GM19395 (cell line): ENCODE measurements around the gene ASMTL.
A peak's percentile ranks its signal among the peaks of the same experiment; 100 is the strongest.
"Not testable (repeated sequence)": the region's sequence is repeated elsewhere in the genome, so short reads cannot be mapped to it uniquely, and the experiment has no call there.

ENCODE experiments used
- ATAC-seq: cut with Tn5 transposase; IDR thresholded peaks from one replicate; pipeline ENCODE4 v1.9.1; 2021; ENCODE audit warnings: mild to moderate bottlenecking, moderate library complexity; ENCODE audit not compliant: unreplicated experiment

ASMTL gene

DNA sequence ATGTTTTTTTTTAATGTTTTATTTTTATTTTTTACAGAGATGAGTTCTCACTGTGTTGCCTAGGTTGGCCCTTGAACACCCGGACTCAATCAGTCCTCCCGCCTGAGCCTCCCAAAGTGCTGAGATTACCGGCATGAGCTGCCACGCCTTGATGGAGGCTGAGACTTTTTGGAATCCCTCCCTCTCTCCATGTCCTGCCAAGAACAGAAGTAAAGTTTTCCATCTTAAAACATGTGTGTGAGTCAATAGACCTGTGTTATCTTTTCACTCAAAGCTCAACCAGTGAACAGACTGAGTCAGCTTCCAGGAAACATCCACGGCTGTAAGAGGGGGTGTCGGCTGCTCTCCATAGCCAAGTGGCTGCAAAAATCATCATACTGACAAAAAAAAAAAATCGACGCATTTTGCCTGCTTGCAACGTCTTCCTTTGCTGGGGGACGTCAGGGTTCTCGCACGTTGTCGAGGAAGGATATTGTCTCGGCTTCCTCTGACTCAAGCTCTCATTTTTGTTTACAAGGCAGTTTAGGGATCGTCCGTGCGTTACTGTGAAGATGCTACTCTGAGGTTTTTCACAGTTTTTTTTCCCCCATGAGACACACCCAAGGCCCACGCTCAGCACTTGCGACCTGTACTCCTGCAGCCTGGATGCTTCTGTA lies 10.0 kb upstream of the ASMTL start:
- ATAC-seq = no peak

- no peak for ATAC-seq
These were observed 9.4 kb upstream of the ASMTL start for GRCh38 chrX:1462110-1462509.

DNA sequence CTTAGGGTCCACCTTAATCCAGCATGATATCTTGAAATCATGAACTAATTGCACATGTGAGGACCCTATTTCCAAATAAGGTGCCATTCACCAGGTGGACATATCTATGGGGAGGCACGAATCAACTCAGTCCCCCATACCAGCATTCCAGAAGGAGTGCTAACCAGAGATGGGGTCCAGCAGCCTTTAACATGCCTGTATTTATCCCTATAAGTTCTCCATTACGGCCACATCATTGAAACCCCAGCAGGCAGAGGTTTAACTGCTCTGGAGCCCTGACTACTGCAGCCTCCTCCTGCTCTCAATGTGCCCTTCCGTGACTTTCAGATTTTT lies 3.2 kb upstream of the ASMTL start:
- no peak for ATAC-seq

DNA sequence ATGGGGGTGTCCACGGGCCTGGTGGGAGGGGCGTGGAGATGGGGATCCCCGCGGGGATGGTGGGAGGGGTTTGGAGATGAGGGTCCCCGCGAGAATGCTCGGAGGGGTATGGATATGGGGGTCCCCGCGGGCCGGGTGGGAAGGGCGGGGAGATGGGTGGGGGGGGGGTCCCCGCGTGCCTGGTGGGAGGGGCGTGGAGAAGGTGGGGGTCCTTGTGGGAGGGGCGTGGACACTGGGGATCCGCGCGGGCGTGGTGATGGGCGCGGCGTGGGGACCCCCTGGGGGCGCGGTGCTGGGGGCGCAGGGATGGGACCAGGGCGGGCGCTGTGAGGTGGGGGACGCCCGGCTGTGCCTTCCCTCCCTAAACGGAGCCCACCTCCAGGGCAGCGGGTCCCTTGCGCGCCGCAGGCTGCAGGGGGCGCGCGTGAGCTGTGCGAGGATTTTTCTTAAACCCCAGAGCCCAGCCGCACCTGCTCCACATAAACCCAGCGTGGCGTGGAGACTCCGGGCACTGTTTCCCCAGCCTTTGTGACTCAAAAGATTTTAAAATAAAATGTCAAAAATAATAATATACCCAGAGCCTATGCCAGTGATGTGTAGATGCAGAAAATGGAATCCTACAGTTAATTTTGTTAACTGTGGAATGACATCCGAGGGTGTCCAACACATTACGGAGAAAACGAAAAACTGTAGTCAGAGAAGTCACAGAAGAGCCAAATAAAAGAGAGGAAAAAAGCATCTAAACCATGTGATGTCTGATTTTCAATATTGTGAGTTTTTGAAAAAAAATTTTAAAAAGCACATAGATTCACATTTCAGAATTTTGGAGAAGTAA lies 1.5 kb upstream of the ASMTL start:
- ATAC-seq = peak; percentile 62

GRCh38 chrX:1453395-1453783 lies 680 bp upstream of the ASMTL start:
- peak; percentile 8 for ATAC-seq

DNA sequence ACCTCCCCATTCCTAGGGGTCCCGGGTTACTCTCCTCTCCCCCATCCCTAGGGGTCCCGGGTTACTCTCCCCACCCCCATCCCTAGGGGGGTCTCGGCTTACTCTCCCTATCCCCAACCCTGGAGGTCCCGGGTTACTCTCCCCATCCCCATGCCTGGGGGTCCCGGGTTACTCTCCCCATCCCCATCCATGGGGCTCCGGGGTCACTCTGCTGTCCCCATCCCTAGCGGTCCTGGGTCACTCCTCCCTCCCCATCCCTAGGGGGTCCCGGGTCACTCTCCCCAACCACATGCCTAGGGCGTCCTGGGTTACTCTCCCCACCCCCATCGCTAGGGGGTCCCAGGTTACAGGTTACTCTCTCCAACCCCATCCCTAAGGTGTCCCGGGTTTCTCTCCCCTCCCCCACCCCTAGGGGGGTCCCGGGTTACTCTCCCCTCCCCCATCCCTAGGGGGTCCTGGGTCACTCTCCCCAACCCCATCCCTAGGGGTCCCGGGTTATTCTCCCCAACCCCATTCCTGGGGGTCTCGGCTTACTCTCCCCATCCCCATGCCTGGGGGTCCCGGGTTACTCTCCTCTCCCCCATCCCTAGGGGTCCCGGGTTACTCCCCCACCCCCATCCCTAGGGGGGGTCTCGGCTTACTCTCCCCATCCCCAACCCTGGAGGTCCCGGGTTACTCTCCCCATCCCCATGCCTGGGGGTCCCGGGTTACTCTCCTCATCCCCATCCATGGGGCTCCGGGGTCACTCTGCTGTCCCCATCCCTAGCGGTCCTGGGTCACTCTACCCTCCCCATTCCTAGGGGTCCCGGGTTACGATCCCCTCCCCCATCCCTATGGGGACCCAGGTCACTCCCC lies 821 bp downstream of the ASMTL start:
- ATAC-seq = no peak

- ATAC-seq = no peak
These were observed 1.5 kb downstream of the ASMTL start for GRCh38 chrX:1451251-1451660.

- no peak for ATAC-seq
These were observed 2.1 kb downstream of the ASMTL start for GRCh38 chrX:1450361-1451161.

DNA sequence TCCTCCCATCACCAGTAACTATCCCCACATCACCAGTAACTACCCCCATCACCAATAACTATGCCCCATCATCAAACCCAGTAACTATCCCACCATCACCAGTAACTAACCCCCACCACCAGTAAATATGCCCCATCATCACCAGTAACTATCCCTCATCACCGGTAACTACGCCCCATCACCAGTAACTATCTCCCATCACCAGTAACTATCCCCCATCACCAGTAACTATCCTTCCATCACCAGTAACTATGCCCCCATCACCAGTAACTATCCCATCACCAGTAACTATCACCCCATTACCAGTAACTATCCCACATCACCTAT lies 2.9 kb downstream of the ASMTL start:
- no peak for ATAC-seq

DNA sequence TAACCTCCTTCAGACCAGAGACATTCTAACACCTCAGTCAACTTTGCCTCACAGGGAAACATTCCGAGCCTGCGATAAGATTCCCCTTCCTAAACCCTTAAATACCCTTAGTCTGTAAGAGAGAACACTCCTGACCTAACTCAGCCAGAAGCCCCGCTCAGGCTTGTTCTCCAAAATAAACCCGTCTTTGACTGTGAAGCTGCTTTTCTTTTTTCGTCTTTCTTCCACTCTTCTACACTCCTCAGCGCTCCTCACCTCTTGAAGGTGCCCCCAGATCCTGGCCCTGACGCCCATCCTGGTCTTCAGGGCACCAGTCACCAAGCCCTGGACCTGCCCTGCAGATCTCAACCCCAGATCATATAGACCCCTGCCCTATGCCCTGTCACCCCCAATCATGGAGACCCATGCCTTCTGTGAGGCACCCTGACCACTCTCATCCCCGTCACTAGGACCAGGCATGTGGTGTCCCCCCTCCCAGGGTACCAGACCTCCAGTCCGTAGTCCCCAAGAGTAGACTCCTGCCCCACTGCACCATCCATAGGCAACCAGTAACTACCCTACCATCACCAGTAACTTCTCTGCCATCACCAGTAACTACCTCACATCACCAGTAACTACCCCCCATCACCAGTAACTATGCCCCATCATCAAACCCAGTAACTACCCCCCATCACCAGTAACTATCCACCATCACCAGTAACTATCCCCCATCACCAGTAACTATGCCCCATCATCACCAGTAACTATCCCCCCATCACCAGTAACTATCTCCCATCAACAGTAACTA lies 3.5 kb downstream of the ASMTL start:
- no peak for ATAC-seq

GRCh38 chrX:1448573-1449001 lies 4.1 kb downstream of the ASMTL start:
- not testable (repeated sequence) for ATAC-seq

DNA sequence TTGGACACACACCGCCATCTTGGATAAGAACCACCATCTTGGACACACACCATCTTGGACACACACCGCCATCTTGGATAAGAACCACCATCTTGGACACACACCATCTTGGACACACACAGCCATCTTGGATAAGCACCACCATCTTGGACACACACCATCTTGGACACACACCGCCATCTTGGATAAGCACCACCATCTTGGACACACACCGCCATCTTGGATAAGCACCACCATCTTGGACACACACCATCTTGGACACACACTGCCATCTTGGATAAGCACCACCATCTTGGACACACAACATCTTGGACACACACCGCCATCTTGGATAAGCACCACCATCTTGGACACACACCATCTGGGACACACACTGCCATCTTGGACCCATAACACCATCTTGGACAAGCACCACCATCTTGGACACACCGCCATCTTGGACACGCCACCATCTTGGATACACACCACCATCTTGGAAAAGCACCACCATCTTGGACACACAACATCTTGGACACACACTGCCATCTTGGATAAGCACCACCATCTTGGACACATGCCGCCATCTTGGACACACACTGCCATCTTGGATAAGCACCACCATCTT lies 4.6 kb downstream of the ASMTL start:
- ATAC-seq = not testable (repeated sequence)

GRCh38 chrX:1446984-1447968 lies 5.4 kb downstream of the ASMTL start:
- not testable (repeated sequence) for ATAC-seq

- no peak for ATAC-seq
These were observed 7.9 kb downstream of the ASMTL start for GRCh38 chrX:1444561-1445500.

DNA sequence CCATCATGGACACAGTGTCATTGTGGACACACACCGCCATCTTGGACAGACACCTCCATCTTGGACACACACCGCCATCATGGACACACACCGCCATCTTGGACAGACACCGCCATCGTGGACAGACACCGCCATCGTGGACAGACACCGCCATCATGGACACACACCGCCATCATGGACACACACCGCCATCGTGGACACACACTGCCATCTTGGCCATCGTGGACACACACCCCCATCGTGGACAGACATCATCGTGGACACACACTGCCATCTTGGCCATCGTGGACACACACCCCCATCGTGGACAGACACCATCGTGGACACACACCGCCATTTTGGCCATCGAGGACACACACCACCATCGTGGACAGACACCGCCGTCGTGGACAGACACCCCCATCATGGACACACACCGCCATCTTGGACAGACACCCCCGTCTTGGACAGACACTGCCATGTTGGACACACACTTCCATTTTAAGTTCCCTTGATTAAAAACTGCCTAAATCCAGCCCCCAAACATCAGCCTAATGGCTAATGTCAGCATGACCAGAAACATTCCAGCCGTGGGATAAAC lies 9.1 kb downstream of the ASMTL start:
- no peak for ATAC-seq

- ATAC-seq = no peak
These were observed 9.9 kb downstream of the ASMTL start for GRCh38 chrX:1442724-1443367.
